GM23338 (cell line): ENCODE data around the gene VSIG10L2. TPM values are rescaled to one million over a fixed set of nuclear protein-coding genes. Genes with fewer than 3 reads are reported as not detected.

Source experiments
- ATAC-seq: fragments of 200-7000 bp; cut with Tn5 transposase; 3 replicates; pipeline ENCODE4 v1.9.1; 2020
- DNase-seq: peaks from one replicate; pipeline ENCODE4 v3.0.0-alpha.2; 2015; ENCODE audit warnings: low spot score
- H2AFZ ChIP-seq: fragments of 200-600 bp; sonication (generic); 2 replicates; pipeline ENCODE4 v1.8.0; 2016; ENCODE audit warnings: antibody characterized with exemption, mild to moderate bottlenecking, moderate library complexity
- H3F3A ChIP-seq: fragments of 200-600 bp; sonication (generic); replicated peaks from 2 replicates; pipeline ENCODE4 v1.8.0; 2017; ENCODE audit warnings: antibody characterized with exemption, mixed run types, low read depth
- H3K27ac ChIP-seq: fragments of 200-600 bp; sonication (generic); 2 replicates; pipeline ENCODE4 v1.6.1; 2016; ENCODE audit warnings: low read depth
- H3K27me3 ChIP-seq: fragments of 200-600 bp; sonication (generic); 2 replicates; pipeline ENCODE4 v1.8.0; 2016; ENCODE audit warnings: mild to moderate bottlenecking, mixed run types, moderate library complexity; ENCODE audit not compliant: insufficient read depth
- H3K36me3 ChIP-seq: fragments of 200-600 bp; sonication (generic); 2 replicates; pipeline ENCODE4 v1.8.0; 2016; ENCODE audit warnings: mild to moderate bottlenecking; ENCODE audit not compliant: insufficient read depth
- H3K4me1 ChIP-seq: fragments of 200-600 bp; sonication (generic); 2 replicates; pipeline ENCODE4 v1.8.0; 2016; ENCODE audit warnings: mild to moderate bottlenecking, moderate library complexity; ENCODE audit not compliant: insufficient read depth
- H3K4me2 ChIP-seq: fragments of 200-600 bp; sonication (generic); 2 replicates; pipeline ENCODE4 v1.7.1; 2017; ENCODE audit warnings: mixed run types
- H3K4me3 ChIP-seq: fragments of 200-600 bp; sonication (generic); 2 replicates; pipeline ENCODE4 v1.6.1; 2016; ENCODE audit warnings: mixed run types
- H3K79me2 ChIP-seq: fragments of 200-600 bp; sonication (generic); replicated peaks from 2 replicates; pipeline ENCODE4 v1.8.0; 2017; ENCODE audit warnings: mild to moderate bottlenecking; ENCODE audit not compliant: insufficient read depth
- H3K9me2 ChIP-seq: fragments of 200-600 bp; sonication (generic); 2 replicates; pipeline ENCODE4 v1.8.0; 2017; ENCODE audit not compliant: insufficient read depth
- H4K20me1 ChIP-seq: fragments of 200-600 bp; sonication (generic); replicated peaks from 2 replicates; pipeline ENCODE4 v1.8.0; 2017; ENCODE audit warnings: mild to moderate bottlenecking; ENCODE audit not compliant: insufficient read depth
- H3K27ac Mint-ChIP-seq: 2 replicates; pipeline ENCODE4 v1.8.0; 2020; ENCODE audit warnings: inconsistent platforms, mild to moderate bottlenecking, moderate library complexity, mixed read lengths
- H3K27me3 Mint-ChIP-seq: 3 replicates; pipeline ENCODE4 v1.8.0; 2022; ENCODE audit warnings: low read depth, mild to moderate bottlenecking, moderate library complexity, mixed read lengths, inconsistent platforms; ENCODE audit not compliant: insufficient read depth, poor library complexity
- H3K36me3 Mint-ChIP-seq: 3 replicates; pipeline ENCODE4 v1.8.0; 2021; ENCODE audit warnings: low read depth, mild to moderate bottlenecking, inconsistent platforms, moderate library complexity, mixed read lengths
- H3K4me1 Mint-ChIP-seq: 3 replicates; pipeline ENCODE4 v1.8.0; 2020; ENCODE audit warnings: mild to moderate bottlenecking, inconsistent platforms, mixed read lengths
- H3K4me3 Mint-ChIP-seq: 3 replicates; pipeline ENCODE4 v1.8.0; 2021; ENCODE audit warnings: moderate library complexity, mild to moderate bottlenecking, inconsistent platforms, mixed read lengths
- H3K9me3 Mint-ChIP-seq: 3 replicates; pipeline ENCODE4 v1.8.0; 2020; ENCODE audit warnings: moderate library complexity, mild to moderate bottlenecking, inconsistent platforms, mixed read lengths
- EZH2 ChIP-seq: fragments of 200-600 bp; sonication (generic); IDR thresholded peaks from one replicate; pipeline ENCODE4 v1.8.0; 2017; ENCODE audit warnings: antibody characterized with exemption, mild to moderate bottlenecking, low read depth; ENCODE audit not compliant: unreplicated experiment
- EZH2phosphoT487 ChIP-seq: fragments of 200-600 bp; sonication (generic); IDR thresholded peaks from one replicate; pipeline ENCODE4 v1.8.1; 2018; ENCODE audit warnings: antibody characterized with exemption; ENCODE audit not compliant: unreplicated experiment
- NANOG ChIP-seq: IDR thresholded peaks from 2 replicates; pipeline ENCODE4 v1.6.1; 2016; ENCODE audit warnings: antibody characterized with exemption, borderline replicate concordance
- POLR2AphosphoS5 ChIP-seq: IDR thresholded peaks from 2 replicates; pipeline ENCODE4 v1.6.1; 2016; ENCODE audit warnings: antibody characterized with exemption, low read depth
- STAT1 ChIP-seq: IDR thresholded peaks from one replicate; pipeline ENCODE4 v1.6.1; 2016; ENCODE audit warnings: antibody characterized with exemption; ENCODE audit not compliant: unreplicated experiment
- ZNF114 ChIP-seq: fragments of 250-450 bp; sonication (Bioruptor Pico); IDR thresholded peaks from 2 replicates; pipeline ENCODE4 v1.5.0; 2020; ENCODE audit warnings: mild to moderate bottlenecking, moderate library complexity
- ZNF331 ChIP-seq: fragments of 250-450 bp; sonication (Bioruptor Pico); IDR thresholded peaks from 2 replicates; pipeline ENCODE4 v1.5.0; 2020; ENCODE audit warnings: low read depth, mild to moderate bottlenecking, moderate library complexity
- polyA plus RNA-seq: library from polyadenylated mRNA; unstranded; fragments of >200 nt; fragmentation: Nextera tagmentation; extraction: Ambion mirVana; gene quantifications from 2 replicates; pipeline ENCODE4 v1.2.1, GENCODE V29; 2016
- total RNA-seq: library from RNA; depleted of rRNA; stranded (reverse); fragments of >200 nt; shearing (Covaris generic); gene quantifications from 2 replicates; pipeline ENCODE4 v1.2.3, GENCODE V29; 2014
- TF ChIP-seq, protein P1 (sequence below), 2 experiments: fragments of 200-600 bp in 1 of 2; sonication (generic) in 1 of 2; conservative IDR thresholded peaks; 2 replicates each; pipeline versions ENCODE4 v1.5.1 to v1.6.1; 2016 to 2017; ENCODE audit warnings: antibody characterized with exemption in 2 of 2, low read depth in 2 of 2, mild to moderate bottlenecking in 2 of 2, moderate library complexity in 1 of 2
- TF ChIP-seq, protein P2 (sequence below): IDR thresholded peaks from 2 replicates; pipeline ENCODE4 v1.6.1; 2016; ENCODE audit warnings: antibody characterized with exemption
- TF ChIP-seq, protein P3 (sequence below): IDR thresholded peaks from one replicate; pipeline ENCODE4 v1.6.1; 2018; ENCODE audit warnings: antibody characterized with exemption; ENCODE audit not compliant: unreplicated experiment

Gene VSIG10L2
- total and polyA plus RNA-seq, 2 experiments from 2014 or later, result 0.63 TPM; not detected in 1

DNA sequence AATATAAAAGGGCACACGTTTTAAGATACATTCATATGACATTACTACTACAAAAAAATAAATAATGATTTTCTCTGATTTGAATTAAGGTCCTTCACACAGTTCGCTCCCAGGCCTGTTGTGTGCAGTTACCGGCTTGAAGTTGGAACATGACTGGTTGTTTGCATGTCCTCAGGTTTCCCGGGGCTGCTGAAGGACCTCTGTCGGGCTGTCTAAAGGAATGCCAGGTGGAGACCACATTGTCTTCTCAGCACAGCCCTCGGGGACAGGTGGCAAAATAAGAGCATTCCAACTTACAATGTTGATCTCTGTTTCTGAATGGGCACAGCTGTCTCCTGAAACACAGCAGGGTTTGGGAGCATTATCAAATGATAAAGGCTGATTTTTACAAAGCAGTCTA lies 14.9 kb downstream of the VSIG10L2 start (continued):
- TF ChIP-seq ZNF331 (no peak), EZH2phosphoT487 (no peak), NANOG (no peak)
- TF ChIP-seq, protein P1, sequence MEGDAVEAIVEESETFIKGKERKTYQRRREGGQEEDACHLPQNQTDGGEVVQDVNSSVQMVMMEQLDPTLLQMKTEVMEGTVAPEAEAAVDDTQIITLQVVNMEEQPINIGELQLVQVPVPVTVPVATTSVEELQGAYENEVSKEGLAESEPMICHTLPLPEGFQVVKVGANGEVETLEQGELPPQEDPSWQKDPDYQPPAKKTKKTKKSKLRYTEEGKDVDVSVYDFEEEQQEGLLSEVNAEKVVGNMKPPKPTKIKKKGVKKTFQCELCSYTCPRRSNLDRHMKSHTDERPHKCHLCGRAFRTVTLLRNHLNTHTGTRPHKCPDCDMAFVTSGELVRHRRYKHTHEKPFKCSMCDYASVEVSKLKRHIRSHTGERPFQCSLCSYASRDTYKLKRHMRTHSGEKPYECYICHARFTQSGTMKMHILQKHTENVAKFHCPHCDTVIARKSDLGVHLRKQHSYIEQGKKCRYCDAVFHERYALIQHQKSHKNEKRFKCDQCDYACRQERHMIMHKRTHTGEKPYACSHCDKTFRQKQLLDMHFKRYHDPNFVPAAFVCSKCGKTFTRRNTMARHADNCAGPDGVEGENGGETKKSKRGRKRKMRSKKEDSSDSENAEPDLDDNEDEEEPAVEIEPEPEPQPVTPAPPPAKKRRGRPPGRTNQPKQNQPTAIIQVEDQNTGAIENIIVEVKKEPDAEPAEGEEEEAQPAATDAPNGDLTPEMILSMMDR (conservative IDR thresholded peaks at IDR 0.05; ENCODE audit: low read depth in 2 of 2), result no peak

DNA sequence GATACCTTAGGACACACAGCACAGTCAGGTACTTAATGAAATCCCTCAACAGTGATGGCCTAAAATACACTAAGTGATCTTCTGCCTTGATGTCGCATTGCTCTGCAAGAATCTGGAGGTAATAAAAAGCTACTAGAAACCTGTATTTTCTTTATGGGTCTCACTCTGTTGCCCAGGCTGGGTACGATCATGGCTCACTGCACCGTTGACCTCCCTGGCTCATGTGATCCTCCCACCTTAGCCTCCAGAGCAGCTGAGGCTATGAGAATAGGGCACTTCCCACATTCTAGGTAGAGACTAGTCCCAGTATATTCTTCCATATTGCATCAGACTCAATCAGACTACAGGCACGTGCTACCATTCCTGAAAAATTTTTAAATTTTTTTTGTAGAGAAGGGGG lies 21.7 kb downstream of the VSIG10L2 start:
- Histone ChIP-seq H3K27ac (no peak overlapping the region), H4K20me1 (no peaks in the 10 kb centered on the region), H3K4me2 (no peak overlapping the region), H3K9me2 (no peaks in the 10 kb centered on the region), H3K4me1 (no peaks in the 10 kb centered on the region), H2AFZ (no peak overlapping the region), H3K27me3 (no peaks in the 10 kb centered on the region), H3K4me3 (no peak overlapping the region), H3F3A (no peaks in the 10 kb centered on the region), H3K79me2 (no peaks in the 10 kb centered on the region), H3K36me3 (no peaks in the 10 kb centered on the region)
- no peak for ATAC-seq
- no peaks in the 10 kb centered on the region for H3K4me1 Mint-ChIP-seq
- H3K9me3 Mint-ChIP-seq, result no peaks in the 10 kb centered on the region
- H3K27me3 Mint-ChIP-seq, result no peaks in the 10 kb centered on the region
- H3K27ac Mint-ChIP-seq, result no peak overlapping the region
- no peak for DNase-seq
- H3K4me3 Mint-ChIP-seq, result no peak overlapping the region
- TF ChIP-seq EZH2, result no peak
- TF ChIP-seq, protein P2, sequence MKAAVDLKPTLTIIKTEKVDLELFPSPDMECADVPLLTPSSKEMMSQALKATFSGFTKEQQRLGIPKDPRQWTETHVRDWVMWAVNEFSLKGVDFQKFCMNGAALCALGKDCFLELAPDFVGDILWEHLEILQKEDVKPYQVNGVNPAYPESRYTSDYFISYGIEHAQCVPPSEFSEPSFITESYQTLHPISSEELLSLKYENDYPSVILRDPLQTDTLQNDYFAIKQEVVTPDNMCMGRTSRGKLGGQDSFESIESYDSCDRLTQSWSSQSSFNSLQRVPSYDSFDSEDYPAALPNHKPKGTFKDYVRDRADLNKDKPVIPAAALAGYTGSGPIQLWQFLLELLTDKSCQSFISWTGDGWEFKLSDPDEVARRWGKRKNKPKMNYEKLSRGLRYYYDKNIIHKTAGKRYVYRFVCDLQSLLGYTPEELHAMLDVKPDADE, result no peak
- TF ChIP-seq, protein P3, sequence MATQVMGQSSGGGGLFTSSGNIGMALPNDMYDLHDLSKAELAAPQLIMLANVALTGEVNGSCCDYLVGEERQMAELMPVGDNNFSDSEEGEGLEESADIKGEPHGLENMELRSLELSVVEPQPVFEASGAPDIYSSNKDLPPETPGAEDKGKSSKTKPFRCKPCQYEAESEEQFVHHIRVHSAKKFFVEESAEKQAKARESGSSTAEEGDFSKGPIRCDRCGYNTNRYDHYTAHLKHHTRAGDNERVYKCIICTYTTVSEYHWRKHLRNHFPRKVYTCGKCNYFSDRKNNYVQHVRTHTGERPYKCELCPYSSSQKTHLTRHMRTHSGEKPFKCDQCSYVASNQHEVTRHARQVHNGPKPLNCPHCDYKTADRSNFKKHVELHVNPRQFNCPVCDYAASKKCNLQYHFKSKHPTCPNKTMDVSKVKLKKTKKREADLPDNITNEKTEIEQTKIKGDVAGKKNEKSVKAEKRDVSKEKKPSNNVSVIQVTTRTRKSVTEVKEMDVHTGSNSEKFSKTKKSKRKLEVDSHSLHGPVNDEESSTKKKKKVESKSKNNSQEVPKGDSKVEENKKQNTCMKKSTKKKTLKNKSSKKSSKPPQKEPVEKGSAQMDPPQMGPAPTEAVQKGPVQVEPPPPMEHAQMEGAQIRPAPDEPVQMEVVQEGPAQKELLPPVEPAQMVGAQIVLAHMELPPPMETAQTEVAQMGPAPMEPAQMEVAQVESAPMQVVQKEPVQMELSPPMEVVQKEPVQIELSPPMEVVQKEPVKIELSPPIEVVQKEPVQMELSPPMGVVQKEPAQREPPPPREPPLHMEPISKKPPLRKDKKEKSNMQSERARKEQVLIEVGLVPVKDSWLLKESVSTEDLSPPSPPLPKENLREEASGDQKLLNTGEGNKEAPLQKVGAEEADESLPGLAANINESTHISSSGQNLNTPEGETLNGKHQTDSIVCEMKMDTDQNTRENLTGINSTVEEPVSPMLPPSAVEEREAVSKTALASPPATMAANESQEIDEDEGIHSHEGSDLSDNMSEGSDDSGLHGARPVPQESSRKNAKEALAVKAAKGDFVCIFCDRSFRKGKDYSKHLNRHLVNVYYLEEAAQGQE, result no peak
- H3K36me3 Mint-ChIP-seq, result peaks cover 13% of the 10 kb centered on the region

DNA sequence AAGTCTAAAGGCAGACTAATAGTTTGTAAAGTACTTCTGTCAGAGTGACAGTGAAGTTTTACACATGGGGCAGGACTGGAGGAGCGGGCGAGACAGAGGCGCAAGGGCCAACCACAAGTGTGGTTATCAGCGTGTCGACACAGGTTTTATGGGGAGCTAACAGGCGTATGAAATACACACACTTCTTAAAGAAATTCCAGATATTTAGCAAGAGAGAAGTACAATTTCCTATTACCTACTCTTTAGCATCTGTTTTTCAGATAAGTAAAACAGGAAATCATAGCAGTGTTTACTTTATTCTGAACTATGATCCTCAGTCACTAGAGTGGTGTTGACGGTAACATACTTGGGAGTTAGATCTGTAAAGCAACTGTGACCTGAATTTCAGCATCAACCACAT lies 22.5 kb downstream of the VSIG10L2 start:
- Histone ChIP-seq H3F3A (no peaks in the 10 kb centered on the region), H3K4me1 (no peaks in the 10 kb centered on the region), H3K4me3 (no peak overlapping the region), H3K9me2 (no peaks in the 10 kb centered on the region), H3K27me3 (no peaks in the 10 kb centered on the region), H2AFZ (no peak overlapping the region), H3K36me3 (no peaks in the 10 kb centered on the region), H4K20me1 (no peaks in the 10 kb centered on the region), H3K4me2 (no peak overlapping the region), H3K27ac (no peak overlapping the region), H3K79me2 (no peaks in the 10 kb centered on the region)
- H3K36me3 Mint-ChIP-seq, result peaks cover 5% of the 10 kb centered on the region
- no peaks in the 10 kb centered on the region for H3K27me3 Mint-ChIP-seq
- H3K27ac Mint-ChIP-seq, result no peak overlapping the region
- ATAC-seq (no peak), DNase-seq (no peak)
- H3K4me3 Mint-ChIP-seq, result no peak overlapping the region
- H3K9me3 Mint-ChIP-seq, result no peaks in the 10 kb centered on the region
- H3K4me1 Mint-ChIP-seq, result no peaks in the 10 kb centered on the region
- TF ChIP-seq, protein P2, result no peak
- TF ChIP-seq ZNF331 (no peak), ZNF114 (no peak), NANOG (no peak), STAT1 (no peak), EZH2phosphoT487 (no peak), EZH2 (no peak), POLR2AphosphoS5 (no peak)
- TF ChIP-seq, protein P3, result no peak
